ENCODE measurements around the gene NCSTN.

DNA sequence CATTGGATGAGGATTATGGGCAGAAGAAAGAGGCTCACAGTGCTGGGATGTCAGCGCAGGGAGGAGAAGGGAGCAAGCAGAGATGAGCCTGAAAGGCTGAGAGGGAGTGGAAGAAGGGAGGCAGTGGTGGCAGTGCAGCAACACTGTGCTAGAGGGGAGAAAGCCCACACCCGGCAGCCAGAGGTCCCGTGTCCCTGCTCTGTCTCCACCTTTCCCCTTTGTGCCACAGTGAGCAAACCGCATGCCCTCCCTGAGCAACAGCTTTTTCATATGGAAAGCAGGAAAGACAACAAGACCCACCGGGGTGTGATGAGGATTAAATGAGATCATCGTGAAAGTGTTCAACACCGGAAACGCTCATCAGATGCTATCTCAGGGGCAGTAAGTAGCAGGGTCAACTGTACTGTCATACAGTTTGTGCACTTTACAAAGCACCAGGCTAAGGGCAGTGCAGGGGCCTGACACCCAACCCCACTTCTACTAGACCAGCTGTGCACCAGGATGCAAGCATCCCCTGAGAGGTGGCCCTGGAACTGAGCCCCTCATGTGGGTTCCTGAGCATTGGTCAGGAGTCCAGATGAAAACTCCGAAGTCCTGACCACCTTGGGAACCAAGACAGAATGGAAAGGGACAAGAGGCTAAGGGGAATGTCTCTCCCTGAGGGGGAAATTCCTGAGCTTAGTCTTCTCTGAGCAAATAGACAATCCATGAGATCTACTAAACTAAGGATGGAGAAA lies 32.8 kb downstream of the NCSTN start:
- TF ChIP-seq, protein P1, sequence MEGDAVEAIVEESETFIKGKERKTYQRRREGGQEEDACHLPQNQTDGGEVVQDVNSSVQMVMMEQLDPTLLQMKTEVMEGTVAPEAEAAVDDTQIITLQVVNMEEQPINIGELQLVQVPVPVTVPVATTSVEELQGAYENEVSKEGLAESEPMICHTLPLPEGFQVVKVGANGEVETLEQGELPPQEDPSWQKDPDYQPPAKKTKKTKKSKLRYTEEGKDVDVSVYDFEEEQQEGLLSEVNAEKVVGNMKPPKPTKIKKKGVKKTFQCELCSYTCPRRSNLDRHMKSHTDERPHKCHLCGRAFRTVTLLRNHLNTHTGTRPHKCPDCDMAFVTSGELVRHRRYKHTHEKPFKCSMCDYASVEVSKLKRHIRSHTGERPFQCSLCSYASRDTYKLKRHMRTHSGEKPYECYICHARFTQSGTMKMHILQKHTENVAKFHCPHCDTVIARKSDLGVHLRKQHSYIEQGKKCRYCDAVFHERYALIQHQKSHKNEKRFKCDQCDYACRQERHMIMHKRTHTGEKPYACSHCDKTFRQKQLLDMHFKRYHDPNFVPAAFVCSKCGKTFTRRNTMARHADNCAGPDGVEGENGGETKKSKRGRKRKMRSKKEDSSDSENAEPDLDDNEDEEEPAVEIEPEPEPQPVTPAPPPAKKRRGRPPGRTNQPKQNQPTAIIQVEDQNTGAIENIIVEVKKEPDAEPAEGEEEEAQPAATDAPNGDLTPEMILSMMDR (conservative IDR thresholded peaks at IDR 0.05; ENCODE audit: low read depth, low read length), result no peak
- no peak for TF ChIP-seq EZH2 (IDR thresholded peaks at IDR 0.05; ENCODE audit: borderline replicate concordance, low read depth, low read length, poor library complexity, severe bottlenecking)
